Measurements from ENCODE around the gene ARID3A.

The ARID3A gene

DNA sequence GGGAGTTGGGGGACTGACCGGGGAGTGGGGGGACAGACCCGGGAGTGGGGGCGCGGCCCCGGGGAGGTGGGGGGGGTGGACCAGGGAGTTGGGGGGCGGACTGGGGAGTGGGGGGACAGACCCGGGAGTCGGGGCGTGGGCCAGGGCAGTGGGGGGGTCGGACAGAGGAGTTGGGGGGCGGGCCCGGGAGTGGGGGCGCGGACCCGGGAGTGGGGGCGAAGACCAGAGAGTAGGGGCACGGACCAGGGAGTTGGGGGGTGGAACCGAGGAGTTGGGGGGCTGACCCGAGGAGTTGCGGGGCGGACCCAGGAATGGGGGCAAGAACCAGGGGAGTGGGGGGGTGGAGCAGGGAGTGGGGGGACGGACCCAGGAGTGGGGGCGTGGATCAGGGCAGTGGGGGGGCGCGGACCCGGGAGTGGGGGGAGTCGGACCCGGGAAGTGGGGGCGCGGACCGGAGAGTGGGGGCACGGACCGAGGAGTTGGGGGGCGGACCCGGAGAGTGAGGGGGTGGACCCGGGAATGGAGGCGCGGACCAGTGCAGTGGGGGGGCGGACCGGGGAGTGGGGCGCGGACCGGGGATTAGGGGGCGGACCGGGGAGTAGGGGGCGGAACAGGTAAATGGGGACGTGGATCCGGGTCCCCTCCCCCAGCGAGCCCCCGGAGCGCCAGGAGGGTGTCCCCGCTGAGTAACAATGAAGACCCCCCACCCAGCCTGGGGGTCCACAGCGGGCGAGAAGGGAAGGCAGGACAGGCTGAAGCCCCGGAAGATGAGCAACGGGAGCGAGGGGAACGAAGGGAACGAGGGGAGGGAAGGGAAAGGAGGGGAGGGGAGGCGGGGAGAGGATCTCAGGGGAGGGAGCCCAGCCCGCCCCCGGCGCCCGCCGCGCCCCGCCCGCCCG lies 13.4 kb upstream of the ARID3A start:
- peak; percentile 33 for DNase-seq (ENCODE audit: low read depth)

GRCh38 chr19:913080-913748 lies 12.6 kb upstream of the ARID3A start, which contains the start of gene R3HDM4:
Gene R3HDM4 (minus strand): TSS chr19:913219. CDS start chr19:913157, 62 bp downstream.
- DNase-seq (ENCODE audit: low read depth) = peak; percentile 38

- DNase-seq (ENCODE audit: low read depth) = no peak
These were observed 9.1 kb upstream of the ARID3A start for GRCh38 chr19:916645-917322.

- no peak for DNase-seq (ENCODE audit: low read depth)
These were observed 8.3 kb upstream of the ARID3A start, which contains the start of gene KISS1R for GRCh38 chr19:917323-918151. Gene KISS1R (plus strand): TSS chr19:917333. CDS start chr19:917503, 170 bp downstream.

DNA sequence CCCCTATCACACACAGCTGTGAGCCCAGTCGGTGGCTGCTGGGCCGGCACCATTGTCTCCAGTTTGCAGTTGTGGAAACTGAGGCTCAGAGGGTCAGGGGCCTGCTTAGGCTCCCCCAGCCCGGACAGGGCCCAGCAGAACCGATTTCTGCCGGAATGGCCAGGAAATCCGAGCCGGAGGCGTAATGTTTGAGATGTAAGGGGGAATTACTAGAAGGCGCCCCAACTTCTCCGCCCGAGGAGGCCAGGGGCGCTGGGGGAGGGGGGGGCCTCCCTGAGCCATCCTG lies 7.7 kb upstream of the ARID3A start:
- DNase-seq (ENCODE audit: low read depth) = no peak

DNA sequence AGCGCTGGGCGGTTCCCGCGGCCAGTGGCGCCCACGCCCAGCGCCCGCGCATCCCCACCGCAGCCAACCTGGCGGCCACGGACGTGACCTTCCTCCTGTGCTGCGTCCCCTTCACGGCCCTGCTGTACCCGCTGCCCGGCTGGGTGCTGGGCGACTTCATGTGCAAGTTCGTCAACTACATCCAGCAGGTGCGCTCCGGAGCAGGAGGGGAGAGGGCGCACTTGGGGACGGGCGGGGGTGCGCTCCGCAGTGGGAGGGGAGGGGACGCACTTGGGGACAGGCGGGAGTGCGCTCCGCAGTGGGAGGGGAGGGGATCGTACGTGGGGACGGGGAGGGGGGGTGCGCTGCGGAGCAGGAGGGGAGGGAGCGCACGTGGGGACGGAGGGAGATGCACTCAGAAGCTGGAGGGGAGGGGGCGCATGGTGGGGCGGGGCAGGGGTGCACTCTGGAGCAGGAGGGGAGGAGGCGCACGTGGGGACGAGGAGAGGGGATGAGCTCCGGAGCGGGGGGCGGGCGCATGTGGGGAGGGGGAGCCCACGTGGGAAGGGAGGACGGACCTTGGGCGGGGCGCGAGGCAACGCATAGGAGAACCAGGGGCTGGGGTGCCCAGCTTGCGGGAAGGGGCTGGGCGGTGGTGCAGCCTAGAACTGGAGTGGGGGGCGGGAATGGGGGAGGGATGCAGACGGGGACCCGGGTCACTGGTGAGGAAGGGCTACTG lies 7.2 kb upstream of the ARID3A start:
- DNase-seq (ENCODE audit: low read depth) = no peak

- DNase-seq (ENCODE audit: low read depth) = no peak
These were observed 6.4 kb upstream of the ARID3A start for GRCh38 chr19:919199-920050.

DNA sequence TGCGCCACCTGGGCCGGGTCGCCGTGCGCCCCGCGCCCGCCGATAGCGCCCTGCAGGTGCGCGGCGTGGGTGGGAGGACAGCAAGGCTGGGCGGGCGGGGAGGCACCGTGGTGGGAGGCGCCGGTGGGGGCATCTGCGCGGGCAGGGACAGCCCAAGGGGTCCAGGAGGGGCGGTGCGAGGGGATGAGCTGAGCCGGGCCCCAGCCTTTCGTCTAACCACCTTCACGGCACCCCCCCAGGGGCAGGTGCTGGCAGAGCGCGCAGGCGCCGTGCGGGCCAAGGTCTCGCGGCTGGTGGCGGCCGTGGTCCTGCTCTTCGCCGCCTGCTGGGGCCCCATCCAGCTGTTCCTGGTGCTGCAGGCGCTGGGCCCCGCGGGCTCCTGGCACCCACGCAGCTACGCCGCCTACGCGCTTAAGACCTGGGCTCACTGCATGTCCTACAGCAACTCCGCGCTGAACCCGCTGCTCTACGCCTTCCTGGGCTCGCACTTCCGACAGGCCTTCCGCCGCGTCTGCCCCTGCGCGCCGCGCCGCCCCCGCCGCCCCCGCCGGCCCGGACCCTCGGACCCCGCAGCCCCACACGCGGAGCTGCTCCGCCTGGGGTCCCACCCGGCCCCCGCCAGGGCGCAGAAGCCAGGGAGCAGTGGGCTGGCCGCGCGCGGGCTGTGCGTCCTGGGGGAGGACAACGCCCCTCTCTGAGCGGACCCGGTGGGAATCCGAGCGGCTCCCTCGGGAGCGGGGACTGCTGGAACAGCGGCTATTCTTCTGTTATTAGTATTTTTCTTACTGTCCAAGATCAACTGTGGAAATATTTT lies 5.6 kb upstream of the ARID3A start:
- peak; percentile 30 for DNase-seq (ENCODE audit: low read depth)

DNA sequence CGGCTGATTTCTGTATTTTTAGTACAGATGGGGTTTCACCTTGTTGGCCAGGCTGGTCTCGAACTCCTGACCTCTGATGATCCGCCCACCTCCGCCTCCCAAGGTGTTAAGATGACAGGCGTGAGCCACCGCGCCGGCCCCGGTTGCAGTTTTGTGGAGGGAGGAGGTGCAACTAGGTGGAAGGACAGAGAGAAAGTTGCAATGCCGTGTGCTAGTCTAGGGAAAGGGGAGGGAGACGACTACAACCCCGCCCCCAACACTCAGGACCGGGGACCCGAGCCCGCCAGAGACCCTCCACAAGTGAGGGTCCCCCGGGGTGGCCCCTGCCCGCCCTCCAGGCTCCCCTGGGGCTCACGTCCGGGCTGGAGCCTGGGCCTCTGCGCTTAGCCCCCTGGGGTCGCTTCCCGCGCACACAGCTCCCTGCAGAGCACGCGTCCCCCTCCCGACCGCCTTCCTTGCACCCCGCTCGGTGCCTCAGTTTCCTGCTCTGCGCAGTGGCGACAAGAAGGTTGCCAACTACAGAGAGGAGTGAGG lies 1.2 kb upstream of the ARID3A start:
- DNase-seq (ENCODE audit: low read depth) = no peak

DNA sequence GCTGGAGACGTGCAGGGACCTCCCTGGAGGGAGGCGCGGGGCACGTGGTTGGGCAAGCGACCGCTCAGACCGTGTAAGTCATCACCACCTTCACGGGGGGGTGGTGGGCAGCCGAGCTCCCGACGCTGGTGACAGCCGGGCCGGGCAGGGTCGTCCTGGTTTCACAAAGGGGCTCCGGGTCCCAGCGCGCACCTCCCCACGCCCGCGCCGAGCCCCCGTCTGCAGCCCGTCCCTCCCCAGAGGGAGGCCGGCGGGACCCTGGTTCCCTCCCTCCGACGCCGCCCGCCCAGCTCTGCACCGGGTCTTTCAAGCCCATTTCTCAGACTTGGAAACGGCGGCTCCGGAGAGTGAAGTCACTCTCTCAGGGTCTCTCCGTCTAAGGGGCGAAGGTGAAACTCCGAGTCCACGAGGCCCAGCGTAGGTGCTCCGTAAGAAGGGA lies 729 bp upstream of the ARID3A start:
- DNase-seq (ENCODE audit: low read depth) = no peak

GRCh38 chr19:926323-926588 lies 421 bp downstream of the ARID3A start:
- DNase-seq (ENCODE audit: low read depth) = no peak

GRCh38 chr19:926589-927350 lies 935 bp downstream of the ARID3A start:
- DNase-seq (ENCODE audit: low read depth) = peak; percentile 65

- no peak for DNase-seq (ENCODE audit: low read depth)
These were observed 1.5 kb downstream of the ARID3A start for GRCh38 chr19:927351-927779.

- DNase-seq (ENCODE audit: low read depth) = no peak
These were observed 2.1 kb downstream of the ARID3A start for GRCh38 chr19:927780-928401.

GRCh38 chr19:928471-929202 lies 2.8 kb downstream of the ARID3A start:
- DNase-seq (ENCODE audit: low read depth) = peak; percentile 70

DNA sequence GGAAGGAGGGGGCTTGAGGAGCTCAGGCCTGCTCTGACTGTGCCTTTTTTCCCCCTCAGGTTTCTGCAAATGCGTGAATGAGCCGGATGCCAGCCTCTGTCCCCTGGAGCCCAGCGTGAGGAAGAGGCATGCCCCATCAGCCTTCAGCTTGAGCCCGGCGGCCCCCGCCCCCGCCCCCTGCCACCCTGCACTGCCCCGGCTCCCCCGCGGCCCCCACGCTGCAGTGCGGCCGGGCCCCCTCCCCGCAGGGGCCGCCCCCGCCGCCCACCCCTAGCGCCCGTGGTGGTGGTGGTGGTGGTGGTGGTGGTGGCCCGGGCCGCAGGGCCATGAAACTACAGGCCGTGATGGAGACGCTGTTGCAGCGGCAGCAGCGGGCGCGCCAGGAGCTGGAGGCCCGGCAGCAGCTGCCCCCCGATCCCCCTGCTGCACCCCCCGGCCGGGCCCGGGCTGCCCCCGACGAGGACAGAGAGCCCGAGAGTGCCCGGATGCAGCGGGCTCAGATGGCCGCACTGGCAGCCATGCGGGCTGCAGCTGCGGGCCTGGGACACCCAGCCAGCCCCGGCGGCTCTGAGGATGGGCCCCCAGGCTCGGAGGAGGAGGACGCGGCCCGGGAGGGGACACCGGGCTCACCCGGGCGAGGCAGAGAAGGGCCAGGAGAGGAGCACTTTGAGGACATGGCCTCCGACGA lies 3.5 kb downstream of the ARID3A start:
- no peak for DNase-seq (ENCODE audit: low read depth)

DNA sequence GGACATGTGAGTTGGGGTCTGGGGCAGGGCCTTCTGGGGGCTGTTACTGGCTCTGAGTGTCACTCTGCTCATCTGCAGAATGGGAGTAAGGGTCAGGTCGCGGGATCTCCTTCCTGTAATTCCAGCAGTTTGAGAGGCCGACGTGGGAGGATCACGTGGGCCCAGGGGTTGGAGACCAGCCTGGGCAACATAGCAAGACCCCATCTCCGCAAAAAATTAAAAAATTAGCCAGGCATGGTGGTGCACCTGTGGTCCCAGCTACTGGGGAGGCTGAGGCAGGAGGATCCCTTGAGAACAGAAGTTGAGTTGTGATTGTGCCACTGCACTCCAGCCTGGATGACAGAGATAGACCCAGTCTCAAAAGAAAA lies 4.0 kb downstream of the ARID3A start:
- no peak for DNase-seq (ENCODE audit: low read depth)
